Measurements from ENCODE around the gene SRGAP1.
"Not testable (repeated sequence)": the region's sequence is repeated elsewhere in the genome, so short reads cannot be mapped to it uniquely, and the experiment has no call there.

SRGAP1 gene

DNA sequence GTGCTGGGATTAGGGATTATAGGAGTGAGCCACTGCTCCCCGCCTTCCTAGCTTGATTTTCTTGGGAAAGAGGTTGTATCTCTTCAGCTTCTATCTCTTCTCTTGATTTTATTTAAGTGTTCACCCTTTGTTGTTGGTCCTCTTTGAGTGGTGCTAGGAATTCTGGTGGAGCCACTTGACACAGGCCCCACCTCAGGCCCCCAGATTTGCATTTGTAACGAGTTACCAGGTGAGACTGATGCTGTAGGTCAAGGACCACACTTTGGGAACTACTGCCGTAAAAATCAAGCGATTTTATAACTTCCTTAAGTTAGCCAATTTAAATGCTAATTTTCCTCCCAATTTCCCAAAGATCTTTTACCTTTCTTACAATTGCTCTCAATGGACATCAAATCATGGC lies 26.3 kb downstream of the SRGAP1 start:
- FAIRE-seq, result no peak

DNA sequence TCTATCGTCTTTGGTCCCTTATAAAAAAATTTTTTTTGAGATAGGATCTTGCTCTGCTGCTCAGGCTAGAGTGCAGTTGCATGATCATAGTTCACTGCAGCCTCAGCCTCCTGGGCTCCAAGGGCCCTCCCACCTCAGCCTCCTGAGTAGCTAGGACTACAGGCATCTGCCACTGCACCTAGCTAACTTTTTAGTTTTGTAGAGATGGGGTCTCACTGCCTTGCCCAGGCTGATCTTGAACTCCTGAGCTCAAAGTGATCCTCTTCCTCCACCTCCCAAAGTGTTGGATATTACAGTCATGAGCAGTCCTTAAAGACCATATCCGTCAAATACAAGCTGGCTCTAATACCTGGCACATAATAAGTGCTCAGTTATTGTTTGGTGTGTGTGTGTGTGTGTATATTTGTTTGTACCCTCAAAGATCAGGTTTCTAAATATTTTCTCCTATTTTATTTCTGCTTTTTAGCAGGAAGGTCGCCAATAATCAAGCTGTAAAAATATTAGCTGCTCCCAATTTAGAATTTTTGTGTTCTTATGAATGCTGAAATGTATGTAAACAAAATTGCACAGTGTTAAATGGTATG lies 30.5 kb downstream of the SRGAP1 start:
- FAIRE-seq, result no peak

DNA sequence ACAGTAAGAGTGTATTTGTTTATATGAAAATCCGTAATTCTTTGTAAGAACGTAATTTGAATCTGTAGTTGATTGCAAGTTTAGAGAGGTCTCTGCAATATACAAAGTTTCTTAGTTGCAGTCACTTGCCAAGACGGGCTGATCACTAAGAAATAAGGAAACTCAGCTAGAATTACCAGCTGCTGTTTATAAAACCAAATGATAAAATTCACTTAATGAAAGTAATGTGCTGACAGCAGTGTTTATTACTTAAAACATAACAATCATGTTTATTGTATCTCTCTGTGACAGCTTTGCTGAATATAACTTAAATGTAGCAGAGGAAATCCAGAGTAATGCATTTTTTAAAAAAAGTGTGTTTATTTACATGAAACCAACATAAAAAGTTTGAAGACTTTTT lies 31.2 kb downstream of the SRGAP1 start:
- FAIRE-seq, result no peak

DNA sequence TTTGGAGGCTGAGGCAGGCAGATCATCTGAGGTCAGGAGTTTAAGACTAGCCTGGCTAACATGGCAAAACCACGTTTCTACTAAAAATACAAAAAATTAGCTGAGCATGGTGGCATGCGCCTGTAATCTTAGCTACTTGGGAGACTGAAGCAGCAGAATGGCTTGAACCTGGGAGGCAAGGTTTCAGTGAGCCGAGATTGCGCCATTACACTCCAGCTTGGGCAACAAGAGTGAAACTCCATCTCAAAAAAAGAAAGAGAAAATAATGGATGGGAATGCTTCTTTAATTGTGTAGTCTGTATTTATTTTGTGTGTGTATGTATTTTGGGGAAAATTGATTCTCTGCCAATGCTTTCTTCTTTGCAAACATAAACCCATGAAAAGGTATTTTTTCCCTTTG lies 32.5 kb downstream of the SRGAP1 start:
- no peak for FAIRE-seq

- no peak for FAIRE-seq
Measured at GRCh38 chr12:63877693-63878092, 33.2 kb downstream of the SRGAP1 start.

DNA sequence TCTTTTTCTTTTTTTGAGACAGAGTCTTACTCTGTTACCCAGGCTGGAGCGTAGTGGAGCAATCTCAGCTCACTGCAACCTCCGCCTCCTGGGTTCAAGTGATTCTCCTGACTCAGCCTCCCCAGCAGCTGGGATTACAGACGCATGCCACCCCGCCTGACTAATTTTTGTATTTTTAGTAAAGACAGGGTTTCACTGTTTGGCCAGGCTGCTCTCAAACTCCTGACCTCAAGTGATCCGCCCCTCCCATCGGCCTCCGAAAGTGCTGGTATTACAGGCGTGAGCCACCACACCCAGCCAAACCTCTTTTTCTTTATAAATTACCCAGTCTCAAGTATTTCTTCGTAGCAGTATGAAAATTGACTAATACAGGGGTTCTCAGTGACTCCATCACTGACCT lies 35.7 kb downstream of the SRGAP1 start:
- not testable (repeated sequence) for FAIRE-seq

DNA sequence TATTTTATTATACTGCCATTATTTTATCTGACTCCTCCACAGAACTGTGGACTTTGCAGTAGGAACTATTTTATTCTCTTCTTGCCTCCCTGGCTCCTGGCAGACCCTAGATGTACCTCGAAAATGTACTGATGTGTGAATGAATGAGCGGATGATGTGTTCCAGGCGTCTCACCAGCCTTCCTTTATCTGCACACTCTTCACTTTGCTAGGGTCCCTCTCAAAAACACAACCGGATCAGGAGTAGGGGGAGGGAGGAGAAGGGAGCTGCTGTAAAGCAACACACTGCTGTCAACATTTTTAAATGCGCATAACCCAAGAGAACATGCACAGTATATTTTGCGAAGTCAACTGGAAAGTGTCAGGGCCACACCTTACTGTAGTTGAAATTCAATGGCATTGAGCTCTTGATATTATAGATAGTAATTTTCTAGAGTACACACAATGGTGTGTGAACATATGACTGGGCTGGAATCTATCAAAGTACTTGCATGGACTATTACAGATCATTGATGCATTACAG lies 36.3 kb downstream of the SRGAP1 start:
- FAIRE-seq, result no peak

- FAIRE-seq, result no peak
Measured at GRCh38 chr12:63882844-63883243, 38.3 kb downstream of the SRGAP1 start.

DNA sequence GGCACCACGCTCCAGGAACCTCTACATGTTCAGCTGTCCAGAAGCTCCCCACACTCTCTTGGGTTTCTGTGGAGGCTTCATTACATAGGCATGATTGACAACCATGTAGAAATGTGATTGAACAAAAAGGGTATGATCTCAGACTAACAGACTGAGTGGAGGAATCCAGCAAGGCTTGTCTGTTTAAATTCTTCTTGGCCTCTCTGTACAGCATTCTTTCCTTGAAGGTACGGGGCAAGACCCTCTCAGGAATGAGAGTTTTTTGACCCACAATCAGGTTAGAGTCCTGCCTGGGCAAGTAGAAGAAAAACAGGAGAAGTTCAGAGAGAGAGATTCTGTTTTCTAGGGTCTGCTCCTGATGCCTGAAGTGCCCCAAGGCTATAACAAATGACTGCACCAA lies 40.9 kb downstream of the SRGAP1 start:
- no peak for FAIRE-seq

DNA sequence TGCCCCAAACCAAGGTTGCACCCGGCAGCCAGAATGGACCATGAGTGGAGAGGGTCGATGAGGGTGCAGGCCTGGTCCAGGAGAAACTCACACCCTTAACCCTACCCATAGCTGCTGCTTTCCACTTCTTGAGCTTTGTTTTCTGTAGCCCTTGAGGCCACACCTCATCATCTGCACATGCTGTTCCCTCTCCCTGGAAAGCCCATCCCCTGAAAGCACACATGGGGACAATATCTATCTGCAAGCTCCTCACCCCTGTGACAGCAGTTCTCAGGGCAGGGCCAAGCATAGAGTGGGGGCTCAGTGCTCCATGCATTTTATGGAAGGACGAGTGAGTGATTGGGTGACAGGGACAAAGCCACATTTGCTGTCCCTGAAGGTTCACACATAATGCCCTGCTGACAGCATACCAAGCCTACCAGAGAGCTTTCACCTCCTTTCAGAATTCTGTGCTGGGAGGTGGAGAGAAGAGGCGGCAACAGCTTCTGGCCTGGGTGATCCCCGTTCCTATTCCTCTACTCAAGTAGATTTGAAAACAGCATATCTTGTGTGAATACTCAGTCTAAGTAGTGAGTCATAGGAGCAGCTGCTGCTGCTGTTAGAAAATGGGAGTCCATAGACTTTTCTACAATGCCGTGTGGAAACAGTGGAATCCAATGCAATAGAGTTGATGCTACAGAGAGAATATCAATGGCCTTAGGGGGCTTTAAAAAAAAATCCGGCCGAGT lies 44.6 kb downstream of the SRGAP1 start:
- FAIRE-seq, result no peak

DNA sequence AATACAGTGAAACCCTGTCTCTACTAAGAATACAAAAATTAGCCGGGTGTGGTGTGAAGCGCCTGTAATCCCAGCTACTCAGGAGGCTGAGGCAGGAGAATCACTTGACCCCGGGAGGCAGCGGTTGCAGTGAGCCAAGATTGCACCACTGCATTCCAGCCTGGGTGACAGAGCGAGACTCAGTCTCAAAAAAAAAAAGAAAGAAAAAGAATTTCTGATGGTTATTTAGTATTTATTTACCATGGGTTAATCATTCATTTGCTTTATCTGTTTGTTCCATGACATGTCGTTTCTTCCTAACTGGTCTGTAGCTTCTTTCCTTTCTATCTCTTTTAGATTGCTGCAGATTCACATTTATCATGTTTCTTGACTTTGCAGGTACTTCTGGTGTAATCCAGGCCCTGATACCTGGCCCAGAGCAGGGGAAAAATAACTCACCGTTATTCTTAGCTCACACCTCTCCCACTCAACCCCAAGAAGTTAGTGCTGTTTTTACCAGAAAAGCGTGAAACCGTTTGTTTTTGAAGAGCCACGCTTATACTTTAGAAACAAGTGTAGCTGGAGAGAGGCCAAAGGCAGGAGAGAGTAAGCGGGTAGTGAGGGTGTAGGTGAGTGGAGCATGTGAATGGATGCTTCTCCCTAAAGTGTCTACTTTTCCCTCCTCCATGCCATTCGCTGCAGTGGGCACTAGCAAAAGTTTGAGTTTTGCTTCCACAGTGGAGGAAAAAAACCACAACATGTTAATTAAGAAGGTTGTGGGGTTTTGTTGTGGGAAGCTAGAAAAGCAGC lies 45.4 kb downstream of the SRGAP1 start:
- FAIRE-seq, result no peak

DNA sequence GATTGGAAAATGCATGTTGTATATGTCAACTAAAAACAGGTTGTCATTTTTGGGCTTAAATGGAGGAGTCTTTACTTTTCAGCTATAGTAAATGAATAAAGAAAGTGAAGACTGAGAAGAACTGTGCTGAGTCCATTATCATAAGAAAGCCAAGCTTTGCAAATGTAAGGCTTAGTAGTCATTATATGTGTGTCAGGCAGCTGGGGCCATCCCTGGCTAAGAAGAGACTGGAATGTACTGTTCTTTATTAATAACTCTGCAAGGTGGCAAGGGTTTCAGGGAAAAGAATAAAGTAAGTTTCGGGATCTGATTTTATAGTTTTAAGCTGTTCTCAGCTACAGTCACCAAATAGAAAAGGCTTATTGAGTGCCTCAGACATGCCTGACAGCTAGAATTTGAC lies 48.7 kb downstream of the SRGAP1 start:
- FAIRE-seq, result no peak

GRCh38 chr12:63894132-63894531 lies 49.6 kb downstream of the SRGAP1 start:
- no peak for FAIRE-seq

- no peak for FAIRE-seq
Measured at GRCh38 chr12:63895841-63896240, 51.3 kb downstream of the SRGAP1 start.

DNA sequence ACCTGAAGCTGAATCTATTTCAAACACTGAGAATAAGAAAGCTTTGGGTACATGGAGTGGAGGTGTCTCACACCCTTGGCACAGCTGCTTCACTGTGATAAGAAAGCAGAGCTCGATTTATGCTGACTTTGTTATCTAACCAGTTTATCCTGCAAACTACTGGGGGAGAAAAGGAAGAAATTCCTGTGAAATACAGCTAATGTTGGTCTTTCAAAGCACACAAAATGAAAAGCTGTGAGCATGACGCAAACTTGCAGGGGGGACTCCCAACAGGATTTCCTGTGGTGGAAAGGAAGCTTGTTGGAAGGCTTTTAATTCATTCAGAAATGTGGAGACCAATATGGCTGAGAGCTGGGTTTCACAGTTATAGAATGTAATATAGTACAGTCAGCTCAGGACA lies 53.4 kb downstream of the SRGAP1 start:
- no peak for FAIRE-seq

DNA sequence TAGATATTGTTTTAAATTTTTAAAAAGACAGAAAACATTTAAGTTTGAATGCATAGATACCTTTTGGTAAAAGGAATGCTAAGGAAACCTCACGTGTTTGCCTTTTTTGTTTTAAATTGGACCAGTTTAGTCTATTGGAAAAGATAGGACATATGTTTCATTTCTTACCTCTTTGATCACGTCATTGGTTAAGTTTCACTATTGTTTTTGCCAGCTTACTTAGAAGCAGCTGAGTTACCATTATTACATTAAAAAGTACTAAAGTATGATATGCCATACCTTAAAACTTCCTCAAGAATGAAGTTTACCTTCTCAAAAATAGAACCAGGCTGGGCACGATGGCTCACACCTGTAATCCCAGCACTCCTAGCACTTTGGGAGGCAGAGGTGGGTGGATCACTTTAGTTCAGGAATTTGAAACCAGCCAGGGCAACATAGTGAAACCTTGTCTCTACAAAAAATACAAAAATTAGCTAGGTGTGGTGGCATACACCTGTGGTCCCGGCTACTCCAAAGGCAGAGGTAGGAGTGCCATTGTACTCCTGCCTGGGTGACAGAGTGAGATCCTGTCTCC lies 54.4 kb downstream of the SRGAP1 start:
- FAIRE-seq, result no peak

DNA sequence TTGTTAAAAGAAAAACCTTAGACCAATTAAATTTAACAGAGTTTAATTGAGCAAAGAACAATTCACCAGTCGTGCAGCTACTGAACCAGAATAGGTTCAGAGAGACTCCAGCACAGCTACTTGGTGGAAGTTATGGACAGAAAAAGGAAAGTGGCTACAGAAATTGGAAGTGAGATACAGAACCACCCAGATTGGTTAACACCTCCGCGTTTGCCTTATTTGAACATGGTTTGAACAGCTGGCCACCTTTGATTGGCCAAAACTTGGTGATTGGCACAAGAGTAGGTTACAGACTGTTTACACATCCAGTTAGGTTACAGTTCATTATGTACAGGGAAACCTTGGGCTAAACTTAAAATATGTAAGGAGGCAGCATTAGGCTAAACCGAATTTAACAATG lies 54.9 kb downstream of the SRGAP1 start:
- FAIRE-seq, result no peak

GRCh38 chr12:63900922-63901793 lies 56.7 kb downstream of the SRGAP1 start:
- no peak for FAIRE-seq

GRCh38 chr12:63904653-63905052 lies 60.2 kb downstream of the SRGAP1 start:
- no peak for FAIRE-seq

DNA sequence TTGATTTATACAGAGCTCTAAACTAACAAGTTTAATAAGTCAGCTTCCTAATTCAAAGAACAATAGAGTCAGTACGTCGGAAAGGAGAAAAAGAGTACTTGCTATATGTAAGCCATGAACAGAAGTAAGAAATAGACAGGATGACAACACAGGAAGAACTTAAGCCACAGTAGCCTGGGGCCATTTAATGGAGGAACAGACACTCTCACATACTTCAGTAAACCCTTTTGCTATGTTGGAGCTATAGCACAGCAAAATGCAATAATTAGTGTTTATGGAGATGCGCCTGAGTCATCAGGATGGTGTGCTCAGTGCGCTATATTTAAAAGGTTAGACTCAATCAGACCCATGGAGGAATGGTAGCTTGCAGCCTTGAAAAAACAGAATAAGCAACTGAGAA lies 61.0 kb downstream of the SRGAP1 start:
- no peak for FAIRE-seq

GRCh38 chr12:63906876-63907275 lies 62.4 kb downstream of the SRGAP1 start:
- FAIRE-seq, result no peak

DNA sequence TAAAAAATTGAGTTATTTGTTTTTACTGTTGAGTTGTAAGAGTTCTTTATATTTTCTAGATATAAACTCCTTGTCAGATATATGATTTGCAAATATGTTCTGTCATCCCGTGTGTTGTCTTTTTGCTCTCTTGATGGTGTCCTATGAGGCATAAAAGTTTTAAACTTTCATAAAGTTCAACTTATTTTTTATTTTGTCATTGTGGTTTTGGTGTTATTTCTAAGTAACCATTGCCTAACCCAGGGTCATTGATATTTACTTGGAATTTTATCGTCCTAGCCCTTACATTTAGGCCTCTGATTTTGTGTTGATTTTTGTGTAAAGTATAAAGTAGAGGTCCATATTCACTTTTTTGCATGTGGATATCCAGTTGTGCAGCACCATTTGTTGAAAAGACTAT lies 63.1 kb downstream of the SRGAP1 start:
- no peak for FAIRE-seq

DNA sequence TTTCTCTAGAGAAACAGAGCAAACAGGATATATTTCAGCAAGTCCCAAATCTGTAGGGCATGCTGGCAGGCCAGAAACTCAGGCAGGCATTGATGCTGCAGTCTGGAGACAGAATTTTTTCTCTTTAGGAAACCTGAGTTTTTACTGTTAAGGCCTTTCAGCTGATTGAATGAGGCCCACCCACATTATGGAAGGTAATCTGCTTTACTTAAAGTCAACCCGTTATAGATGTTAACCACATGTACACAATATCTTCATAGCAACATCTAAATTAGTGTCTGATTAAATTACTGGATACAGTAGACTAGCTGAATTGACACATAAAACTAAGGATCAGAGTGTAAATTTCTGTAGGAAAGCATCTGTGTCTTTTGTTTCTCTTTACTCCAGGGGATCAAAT lies 65.2 kb downstream of the SRGAP1 start:
- no peak for FAIRE-seq

All from A204.1 (cell line).